GM23338 (cell line): Measurements from ENCODE around the gene TMEM269. TPM values are rescaled to one million over a fixed set of nuclear protein-coding genes. Genes with fewer than 3 reads are reported as not detected.

Experiments
- ATAC-seq: fragments of 200-7000 bp; cut with Tn5 transposase; 3 replicates; pipeline ENCODE4 v1.9.1; 2020
- DNase-seq: peaks from one replicate; pipeline ENCODE4 v3.0.0-alpha.2; 2015; ENCODE audit warnings: low spot score
- H2AFZ ChIP-seq: fragments of 200-600 bp; sonication (generic); 2 replicates; pipeline ENCODE4 v1.8.0; 2016; ENCODE audit warnings: antibody characterized with exemption, mild to moderate bottlenecking, moderate library complexity
- H3F3A ChIP-seq: fragments of 200-600 bp; sonication (generic); replicated peaks from 2 replicates; pipeline ENCODE4 v1.8.0; 2017; ENCODE audit warnings: antibody characterized with exemption, mixed run types, low read depth
- H3K27ac ChIP-seq: fragments of 200-600 bp; sonication (generic); 2 replicates; pipeline ENCODE4 v1.6.1; 2016; ENCODE audit warnings: low read depth
- H3K27me3 ChIP-seq: fragments of 200-600 bp; sonication (generic); 2 replicates; pipeline ENCODE4 v1.8.0; 2016; ENCODE audit warnings: mild to moderate bottlenecking, mixed run types, moderate library complexity; ENCODE audit not compliant: insufficient read depth
- H3K36me3 ChIP-seq: fragments of 200-600 bp; sonication (generic); 2 replicates; pipeline ENCODE4 v1.8.0; 2016; ENCODE audit warnings: mild to moderate bottlenecking; ENCODE audit not compliant: insufficient read depth
- H3K4me1 ChIP-seq: fragments of 200-600 bp; sonication (generic); 2 replicates; pipeline ENCODE4 v1.8.0; 2016; ENCODE audit warnings: mild to moderate bottlenecking, moderate library complexity; ENCODE audit not compliant: insufficient read depth
- H3K4me2 ChIP-seq: fragments of 200-600 bp; sonication (generic); 2 replicates; pipeline ENCODE4 v1.7.1; 2017; ENCODE audit warnings: mixed run types
- H3K4me3 ChIP-seq: fragments of 200-600 bp; sonication (generic); 2 replicates; pipeline ENCODE4 v1.6.1; 2016; ENCODE audit warnings: mixed run types
- H3K79me2 ChIP-seq: fragments of 200-600 bp; sonication (generic); replicated peaks from 2 replicates; pipeline ENCODE4 v1.8.0; 2017; ENCODE audit warnings: mild to moderate bottlenecking; ENCODE audit not compliant: insufficient read depth
- H3K9me2 ChIP-seq: fragments of 200-600 bp; sonication (generic); 2 replicates; pipeline ENCODE4 v1.8.0; 2017; ENCODE audit not compliant: insufficient read depth
- H4K20me1 ChIP-seq: fragments of 200-600 bp; sonication (generic); replicated peaks from 2 replicates; pipeline ENCODE4 v1.8.0; 2017; ENCODE audit warnings: mild to moderate bottlenecking; ENCODE audit not compliant: insufficient read depth
- H3K27ac Mint-ChIP-seq: 2 replicates; pipeline ENCODE4 v1.8.0; 2020; ENCODE audit warnings: inconsistent platforms, mild to moderate bottlenecking, moderate library complexity, mixed read lengths
- H3K27me3 Mint-ChIP-seq: 3 replicates; pipeline ENCODE4 v1.8.0; 2022; ENCODE audit warnings: low read depth, mild to moderate bottlenecking, moderate library complexity, mixed read lengths, inconsistent platforms; ENCODE audit not compliant: insufficient read depth, poor library complexity
- H3K36me3 Mint-ChIP-seq: 3 replicates; pipeline ENCODE4 v1.8.0; 2021; ENCODE audit warnings: low read depth, mild to moderate bottlenecking, inconsistent platforms, moderate library complexity, mixed read lengths
- H3K4me1 Mint-ChIP-seq: 3 replicates; pipeline ENCODE4 v1.8.0; 2020; ENCODE audit warnings: mild to moderate bottlenecking, inconsistent platforms, mixed read lengths
- H3K4me3 Mint-ChIP-seq: 3 replicates; pipeline ENCODE4 v1.8.0; 2021; ENCODE audit warnings: moderate library complexity, mild to moderate bottlenecking, inconsistent platforms, mixed read lengths
- H3K9me3 Mint-ChIP-seq: 3 replicates; pipeline ENCODE4 v1.8.0; 2020; ENCODE audit warnings: moderate library complexity, mild to moderate bottlenecking, inconsistent platforms, mixed read lengths
- EZH2 ChIP-seq: fragments of 200-600 bp; sonication (generic); IDR thresholded peaks from one replicate; pipeline ENCODE4 v1.8.0; 2017; ENCODE audit warnings: antibody characterized with exemption, mild to moderate bottlenecking, low read depth; ENCODE audit not compliant: unreplicated experiment
- EZH2phosphoT487 ChIP-seq: fragments of 200-600 bp; sonication (generic); IDR thresholded peaks from one replicate; pipeline ENCODE4 v1.8.1; 2018; ENCODE audit warnings: antibody characterized with exemption; ENCODE audit not compliant: unreplicated experiment
- POLR2AphosphoS5 ChIP-seq: IDR thresholded peaks from 2 replicates; pipeline ENCODE4 v1.6.1; 2016; ENCODE audit warnings: antibody characterized with exemption, low read depth
- STAT1 ChIP-seq: IDR thresholded peaks from one replicate; pipeline ENCODE4 v1.6.1; 2016; ENCODE audit warnings: antibody characterized with exemption; ENCODE audit not compliant: unreplicated experiment
- ZNF114 ChIP-seq: fragments of 250-450 bp; sonication (Bioruptor Pico); IDR thresholded peaks from 2 replicates; pipeline ENCODE4 v1.5.0; 2020; ENCODE audit warnings: mild to moderate bottlenecking, moderate library complexity
- ZNF331 ChIP-seq: fragments of 250-450 bp; sonication (Bioruptor Pico); IDR thresholded peaks from 2 replicates; pipeline ENCODE4 v1.5.0; 2020; ENCODE audit warnings: low read depth, mild to moderate bottlenecking, moderate library complexity
- polyA plus RNA-seq: library from polyadenylated mRNA; unstranded; fragments of >200 nt; fragmentation: Nextera tagmentation; extraction: Ambion mirVana; gene quantifications from 2 replicates; pipeline ENCODE4 v1.2.1, GENCODE V29; 2016
- total RNA-seq: library from RNA; depleted of rRNA; stranded (reverse); fragments of >200 nt; shearing (Covaris generic); gene quantifications from 2 replicates; pipeline ENCODE4 v1.2.3, GENCODE V29; 2014
- TF ChIP-seq, protein P1 (sequence below): fragments of 250-450 bp; sonication (Bioruptor Pico); IDR thresholded peaks from 2 replicates; pipeline ENCODE4 v1.5.0; 2020; ENCODE audit warnings: mild to moderate bottlenecking, moderate library complexity
- TF ChIP-seq, protein P2 (sequence below), 2 experiments: fragments of 200-600 bp in 1 of 2; sonication (generic) in 1 of 2; conservative IDR thresholded peaks; 2 replicates each; pipeline versions ENCODE4 v1.5.1 to v1.6.1; 2016 to 2017; ENCODE audit warnings: antibody characterized with exemption in 2 of 2, low read depth in 2 of 2, mild to moderate bottlenecking in 2 of 2, moderate library complexity in 1 of 2

TMEM269 gene
- total and polyA plus RNA-seq, 2 experiments from 2014 or later = 0.31 to 0.45 TPM

GRCh38 chr1:42817440-42817767 lies 32.6 kb downstream of the TMEM269 start (continued):
- TF ChIP-seq, protein P1, sequence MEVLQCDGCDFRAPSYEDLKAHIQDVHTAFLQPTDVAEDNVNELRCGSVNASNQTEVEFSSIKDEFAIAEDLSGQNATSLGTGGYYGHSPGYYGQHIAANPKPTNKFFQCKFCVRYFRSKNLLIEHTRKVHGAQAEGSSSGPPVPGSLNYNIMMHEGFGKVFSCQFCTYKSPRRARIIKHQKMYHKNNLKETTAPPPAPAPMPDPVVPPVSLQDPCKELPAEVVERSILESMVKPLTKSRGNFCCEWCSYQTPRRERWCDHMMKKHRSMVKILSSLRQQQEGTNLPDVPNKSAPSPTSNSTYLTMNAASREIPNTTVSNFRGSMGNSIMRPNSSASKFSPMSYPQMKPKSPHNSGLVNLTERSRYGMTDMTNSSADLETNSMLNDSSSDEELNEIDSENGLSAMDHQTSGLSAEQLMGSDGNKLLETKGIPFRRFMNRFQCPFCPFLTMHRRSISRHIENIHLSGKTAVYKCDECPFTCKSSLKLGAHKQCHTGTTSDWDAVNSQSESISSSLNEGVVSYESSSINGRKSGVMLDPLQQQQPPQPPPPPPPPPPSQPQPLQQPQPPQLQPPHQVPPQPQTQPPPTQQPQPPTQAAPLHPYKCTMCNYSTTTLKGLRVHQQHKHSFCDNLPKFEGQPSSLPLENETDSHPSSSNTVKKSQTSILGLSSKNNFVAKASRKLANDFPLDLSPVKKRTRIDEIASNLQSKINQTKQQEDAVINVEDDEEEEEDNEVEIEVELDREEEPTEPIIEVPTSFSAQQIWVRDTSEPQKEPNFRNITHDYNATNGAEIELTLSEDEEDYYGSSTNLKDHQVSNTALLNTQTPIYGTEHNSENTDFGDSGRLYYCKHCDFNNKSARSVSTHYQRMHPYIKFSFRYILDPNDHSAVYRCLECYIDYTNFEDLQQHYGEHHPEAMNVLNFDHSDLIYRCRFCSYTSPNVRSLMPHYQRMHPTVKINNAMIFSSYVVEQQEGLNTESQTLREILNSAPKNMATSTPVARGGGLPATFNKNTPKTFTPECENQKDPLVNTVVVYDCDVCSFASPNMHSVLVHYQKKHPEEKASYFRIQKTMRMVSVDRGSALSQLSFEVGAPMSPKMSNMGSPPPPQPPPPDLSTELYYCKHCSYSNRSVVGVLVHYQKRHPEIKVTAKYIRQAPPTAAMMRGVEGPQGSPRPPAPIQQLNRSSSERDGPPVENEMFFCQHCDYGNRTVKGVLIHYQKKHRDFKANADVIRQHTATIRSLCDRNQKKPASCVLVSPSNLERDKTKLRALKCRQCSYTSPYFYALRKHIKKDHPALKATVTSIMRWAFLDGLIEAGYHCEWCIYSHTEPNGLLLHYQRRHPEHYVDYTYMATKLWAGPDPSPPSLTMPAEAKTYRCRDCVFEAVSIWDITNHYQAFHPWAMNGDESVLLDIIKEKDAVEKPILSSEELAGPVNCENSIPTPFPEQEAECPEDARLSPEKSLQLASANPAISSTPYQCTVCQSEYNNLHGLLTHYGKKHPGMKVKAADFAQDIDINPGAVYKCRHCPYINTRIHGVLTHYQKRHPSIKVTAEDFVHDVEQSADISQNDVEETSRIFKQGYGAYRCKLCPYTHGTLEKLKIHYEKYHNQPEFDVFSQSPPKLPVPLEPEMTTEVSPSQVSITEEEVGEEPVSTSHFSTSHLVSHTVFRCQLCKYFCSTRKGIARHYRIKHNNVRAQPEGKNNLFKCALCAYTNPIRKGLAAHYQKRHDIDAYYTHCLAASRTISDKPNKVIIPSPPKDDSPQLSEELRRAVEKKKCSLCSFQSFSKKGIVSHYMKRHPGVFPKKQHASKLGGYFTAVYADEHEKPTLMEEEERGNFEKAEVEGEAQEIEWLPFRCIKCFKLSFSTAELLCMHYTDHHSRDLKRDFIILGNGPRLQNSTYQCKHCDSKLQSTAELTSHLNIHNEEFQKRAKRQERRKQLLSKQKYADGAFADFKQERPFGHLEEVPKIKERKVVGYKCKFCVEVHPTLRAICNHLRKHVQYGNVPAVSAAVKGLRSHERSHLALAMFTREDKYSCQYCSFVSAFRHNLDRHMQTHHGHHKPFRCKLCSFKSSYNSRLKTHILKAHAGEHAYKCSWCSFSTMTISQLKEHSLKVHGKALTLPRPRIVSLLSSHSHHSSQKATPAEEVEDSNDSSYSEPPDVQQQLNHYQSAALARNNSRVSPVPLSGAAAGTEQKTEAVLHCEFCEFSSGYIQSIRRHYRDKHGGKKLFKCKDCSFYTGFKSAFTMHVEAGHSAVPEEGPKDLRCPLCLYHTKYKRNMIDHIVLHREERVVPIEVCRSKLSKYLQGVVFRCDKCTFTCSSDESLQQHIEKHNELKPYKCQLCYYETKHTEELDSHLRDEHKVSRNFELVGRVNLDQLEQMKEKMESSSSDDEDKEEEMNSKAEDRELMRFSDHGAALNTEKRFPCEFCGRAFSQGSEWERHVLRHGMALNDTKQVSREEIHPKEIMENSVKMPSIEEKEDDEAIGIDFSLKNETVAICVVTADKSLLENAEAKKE = no peak
- TF ChIP-seq ZNF331 (CRISPR knock-in tag) = no peak

DNA sequence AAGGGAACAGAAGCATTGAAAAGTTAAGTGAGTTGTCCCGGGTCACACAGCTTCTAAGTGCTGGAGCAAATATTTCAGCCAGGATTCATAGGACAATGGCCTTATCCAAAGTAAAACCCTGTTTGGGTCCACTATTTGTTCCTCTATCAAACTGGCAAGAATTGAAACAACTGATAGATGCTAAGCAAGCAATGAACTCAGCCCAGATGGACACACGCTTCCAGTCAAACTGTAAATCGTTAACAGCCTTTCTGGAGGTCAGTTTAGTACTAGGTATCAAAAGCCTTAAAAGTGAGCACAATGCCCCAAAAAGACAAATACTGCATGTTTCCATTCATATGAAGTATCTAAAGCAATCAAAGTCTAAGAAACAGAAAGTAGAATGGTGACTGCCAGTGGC lies 33.2 kb downstream of the TMEM269 start:
- H2AFZ ChIP-seq = no peak overlapping the region
- no peak overlapping the region for H3K27ac ChIP-seq
- no peak for DNase-seq
- Mint-ChIP-seq H3K27ac (no peak overlapping the region), H3K4me3 (0 out of 3 replicates have a peak overlapping the region, but pooled peaks have one; percentile 4), H3K9me3 (no peaks in the 10 kb centered on the region), H3K27me3 (no peaks in the 10 kb centered on the region), H3K4me1 (peaks cover 19% of the 10 kb centered on the region), H3K36me3 (peaks cover 4% of the 10 kb centered on the region; the same call in 2 of the 3 replicates)
- no peaks in the 10 kb centered on the region; the same call in 1 of the 2 replicates for H3K79me2 ChIP-seq
- ATAC-seq = no peak
- H3F3A ChIP-seq = peaks cover 6% of the 10 kb centered on the region
- H3K4me1 ChIP-seq = peaks cover 25% of the 10 kb centered on the region
- H4K20me1 ChIP-seq = no peaks in the 10 kb centered on the region
- no peaks in the 10 kb centered on the region for H3K27me3 ChIP-seq
- 0 out of 2 replicates have a peak overlapping the region, but pooled peaks have one; percentile 84 for H3K4me3 ChIP-seq
- H3K9me2 ChIP-seq = no peaks in the 10 kb centered on the region
- H3K36me3 ChIP-seq = no peaks in the 10 kb centered on the region; the same call in 1 of the 2 replicates
- H3K4me2 ChIP-seq = peak overlapping the region; percentile 76; the same call in 1 of the 2 replicates
- TF ChIP-seq STAT1 (no peak), EZH2 (no peak), POLR2AphosphoS5 (no peak), ZNF114 (CRISPR knock-in tag) (no peak), ZNF331 (CRISPR knock-in tag) (no peak), EZH2phosphoT487 (no peak)
- TF ChIP-seq, protein P1 = no peak
- TF ChIP-seq, protein P2, sequence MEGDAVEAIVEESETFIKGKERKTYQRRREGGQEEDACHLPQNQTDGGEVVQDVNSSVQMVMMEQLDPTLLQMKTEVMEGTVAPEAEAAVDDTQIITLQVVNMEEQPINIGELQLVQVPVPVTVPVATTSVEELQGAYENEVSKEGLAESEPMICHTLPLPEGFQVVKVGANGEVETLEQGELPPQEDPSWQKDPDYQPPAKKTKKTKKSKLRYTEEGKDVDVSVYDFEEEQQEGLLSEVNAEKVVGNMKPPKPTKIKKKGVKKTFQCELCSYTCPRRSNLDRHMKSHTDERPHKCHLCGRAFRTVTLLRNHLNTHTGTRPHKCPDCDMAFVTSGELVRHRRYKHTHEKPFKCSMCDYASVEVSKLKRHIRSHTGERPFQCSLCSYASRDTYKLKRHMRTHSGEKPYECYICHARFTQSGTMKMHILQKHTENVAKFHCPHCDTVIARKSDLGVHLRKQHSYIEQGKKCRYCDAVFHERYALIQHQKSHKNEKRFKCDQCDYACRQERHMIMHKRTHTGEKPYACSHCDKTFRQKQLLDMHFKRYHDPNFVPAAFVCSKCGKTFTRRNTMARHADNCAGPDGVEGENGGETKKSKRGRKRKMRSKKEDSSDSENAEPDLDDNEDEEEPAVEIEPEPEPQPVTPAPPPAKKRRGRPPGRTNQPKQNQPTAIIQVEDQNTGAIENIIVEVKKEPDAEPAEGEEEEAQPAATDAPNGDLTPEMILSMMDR (conservative IDR thresholded peaks at IDR 0.05; ENCODE audit: low read depth in 2 of 2) = no peak
